SK-N-SH (cell line): ENCODE results near the gene PARP15. TPM values are rescaled to one million over a fixed set of nuclear protein-coding genes. Genes with fewer than 3 reads are reported as not detected.

ENCODE experiments used
- CTCF ChIA-PET: fragments of 300-600, 350-600 bp; formaldehyde crosslinking; extraction: SDS; loops from one replicate; lab custom pipeline; 2021; lab: Yijun Ruan, JAX
- POLR2A ChIA-PET: fragments of 350-600 bp; sonication (Branson Sonifier 250); formaldehyde crosslinking; extraction: SDS; loops from one replicate; lab custom pipeline; 2020; ENCODE audit warnings: antibody characterized with exemption, inconsistent platforms; lab: Yijun Ruan, JAX
- DNase-seq: peaks from one replicate; pipeline ENCODE4 v3.0.0; 2012
- H2AFZ ChIP-seq: fragments of 200-600 bp; sonication (generic); 2 replicates; pipeline ENCODE4 v1.8.1; 2016; ENCODE audit warnings: antibody characterized with exemption, mild to moderate bottlenecking, low read depth
- H3F3A ChIP-seq: fragments of 200-600 bp; sonication (generic); replicated peaks from 2 replicates; pipeline ENCODE3; 2016; ENCODE audit warnings: antibody characterized with exemption, mild to moderate bottlenecking; ENCODE audit not compliant: insufficient read depth
- H3K27ac ChIP-seq, 2 experiments: fragments of 200-500 bp in 1 of 2; fragments of 200-600 bp in 1 of 2; sonication (Bioruptor generic) in 1 of 2; sonication (generic), shearing (Covaris generic) in 1 of 2; 2 replicates each; pipeline versions ENCODE4 v1.5.1 to v1.6.1; 2014 to 2016; ENCODE audit warnings: low read depth in 2 of 2, inconsistent platforms in 1 of 2, low read length in 1 of 2, mild to moderate bottlenecking in 1 of 2, mixed read lengths in 1 of 2
- H3K27me3 ChIP-seq: fragments of 200-600 bp; sonication (generic), shearing (Covaris generic); 2 replicates; pipeline ENCODE4 v1.6.1; 2016; ENCODE audit warnings: mixed run types; ENCODE audit not compliant: insufficient read depth
- H3K36me3 ChIP-seq, 2 experiments: fragments of 200-500 bp in 1 of 2; fragments of 200-600 bp in 1 of 2; sonication (Bioruptor generic) in 1 of 2; sonication (generic) in 1 of 2; replicated peaks in 1 of 2; 2 replicates each; pipeline versions ENCODE3 to v1.5.1; 2014 to 2016; ENCODE audit warnings: low read length in 1 of 2, mild to moderate bottlenecking in 1 of 2; ENCODE audit not compliant: insufficient read depth in 2 of 2, control insufficient read depth in 1 of 2
- H3K4me1 ChIP-seq, 2 experiments: fragments of 200-500 bp in 1 of 2; fragments of 200-600 bp in 1 of 2; sonication (Bioruptor generic) in 1 of 2; sonication (generic), shearing (Covaris generic) in 1 of 2; 2 replicates each; pipeline versions ENCODE4 v1.5.1 to v1.6.1; 2014 to 2016; ENCODE audit warnings: low read depth in 1 of 2, low read length in 1 of 2, mixed run types in 1 of 2; ENCODE audit not compliant: insufficient read depth in 2 of 2, control insufficient read depth in 1 of 2
- H3K4me2 ChIP-seq: fragments of 200-600 bp; sonication (generic), shearing (Covaris generic); 2 replicates; pipeline ENCODE4 v1.6.1; 2017; ENCODE audit warnings: mixed run types
- H3K4me3 ChIP-seq, 2 experiments: fragments of 200-500 bp in 1 of 2; fragments of 200-600 bp in 1 of 2; sonication (Bioruptor generic) in 1 of 2; sonication (generic), shearing (Covaris generic) in 1 of 2; 2 replicates each; pipeline versions ENCODE4 v1.5.1 to v1.8.1; 2014 to 2016; ENCODE audit warnings: low read depth in 2 of 2, inconsistent platforms in 1 of 2, low read length in 1 of 2, mild to moderate bottlenecking in 1 of 2, mixed read lengths in 1 of 2, moderate library complexity in 1 of 2
- H3K79me2 ChIP-seq: fragments of 200-600 bp; sonication (generic); 2 replicates; pipeline ENCODE4 v1.8.1; 2017; ENCODE audit warnings: mild to moderate bottlenecking; ENCODE audit not compliant: insufficient read depth
- H3K9ac ChIP-seq: fragments of 200-600 bp; sonication (generic); 2 replicates; pipeline ENCODE4 v1.6.1; 2017; ENCODE audit warnings: mixed run types
- H3K9me2 ChIP-seq: fragments of 200-600 bp; sonication (generic); 2 replicates; pipeline ENCODE4 v1.6.1; 2017; ENCODE audit warnings: mixed run types
- H3K9me3 ChIP-seq: fragments of 200-600 bp; sonication (generic); 2 replicates; pipeline ENCODE4 v1.6.1; 2017; ENCODE audit warnings: mixed run types, mild to moderate bottlenecking, moderate library complexity
- H4K20me1 ChIP-seq: fragments of 200-600 bp; sonication (generic); 2 replicates; pipeline ENCODE4 v1.6.1; 2017; ENCODE audit warnings: mild to moderate bottlenecking, mixed run types; ENCODE audit not compliant: insufficient read depth
- CTCF ChIP-seq: fragments of 200-600 bp; sonication (generic); IDR thresholded peaks from 2 replicates; pipeline ENCODE4 v1.6.1; 2017; ENCODE audit warnings: antibody characterized with exemption, mild to moderate bottlenecking, moderate library complexity
- EP300 ChIP-seq, 2 experiments: IDR thresholded peaks; 2 replicates each; pipeline versions ENCODE4 v1.4.0 to v1.6.1; 2012; ENCODE audit warnings: borderline replicate concordance in 1 of 2, low read depth in 1 of 2, low read length in 1 of 2
- FOSL2 ChIP-seq: IDR thresholded peaks from 2 replicates; pipeline ENCODE4 v1.4.0; 2012; ENCODE audit warnings: low read depth, mild to moderate bottlenecking, moderate library complexity, borderline replicate concordance
- FOXM1 ChIP-seq: IDR thresholded peaks from 2 replicates; pipeline ENCODE4 v1.4.0; 2012; ENCODE audit warnings: low read depth, mild to moderate bottlenecking
- GABPA ChIP-seq: IDR thresholded peaks from 2 replicates; pipeline ENCODE4 v1.4.0; 2012; ENCODE audit warnings: low read depth, mild to moderate bottlenecking
- MEF2A ChIP-seq: IDR thresholded peaks from 2 replicates; pipeline ENCODE4 v1.4.0; 2012; ENCODE audit warnings: low read depth, borderline replicate concordance
- PBX3 ChIP-seq: IDR thresholded peaks from 2 replicates; pipeline ENCODE4; 2012
- RAD21 ChIP-seq: IDR thresholded peaks from 2 replicates; pipeline ENCODE4 v1.6.1; 2012; ENCODE audit warnings: mild to moderate bottlenecking, low read length
- RCOR1 ChIP-seq: fragments of 150-350 bp; IDR thresholded peaks from 2 replicates; pipeline ENCODE4 v1.6.1; 2017; ENCODE audit warnings: antibody characterized with exemption, low read length
- REST ChIP-seq: IDR thresholded peaks from 2 replicates; pipeline ENCODE4 v1.6.1; 2012; ENCODE audit warnings: mild to moderate bottlenecking, low read depth, low read length, moderate library complexity
- RFX5 ChIP-seq: IDR thresholded peaks from 2 replicates; pipeline ENCODE4 v1.6.1; 2012; ENCODE audit warnings: mild to moderate bottlenecking, improper control_type of control experiment, low read length
- RXRA ChIP-seq: IDR thresholded peaks from 2 replicates; pipeline ENCODE4 v1.4.0; 2012; ENCODE audit warnings: low read depth, mild to moderate bottlenecking, borderline replicate concordance
- SIN3A ChIP-seq: IDR thresholded peaks from 2 replicates; pipeline ENCODE4 v1.6.1; 2012; ENCODE audit warnings: low read depth, mild to moderate bottlenecking, low read length, moderate library complexity, borderline replicate concordance
- SMC3 ChIP-seq: IDR thresholded peaks from 2 replicates; pipeline ENCODE4 v1.6.1; 2012; ENCODE audit warnings: low read depth, low read length, improper control_type of control experiment
- TAF1 ChIP-seq: IDR thresholded peaks from 2 replicates; pipeline ENCODE4 v1.6.1; 2012; ENCODE audit warnings: low read depth, mild to moderate bottlenecking, low read length, moderate library complexity, borderline replicate concordance
- TCF12 ChIP-seq: IDR thresholded peaks from 2 replicates; pipeline ENCODE4 v1.4.0; 2012
- TEAD4 ChIP-seq: IDR thresholded peaks from 2 replicates; pipeline ENCODE4 v1.4.0; 2012; ENCODE audit warnings: mild to moderate bottlenecking, borderline replicate concordance; ENCODE audit not compliant: insufficient read depth
- YY1 ChIP-seq: IDR thresholded peaks from 2 replicates; pipeline ENCODE4 v1.4.0; 2012; ENCODE audit warnings: low read depth, mild to moderate bottlenecking
- WGBS: methylation state at CpG from one replicate; pipeline ENCODE4 v1.1.6; 2017; ENCODE audit warnings: low lambda C conversion rate; 5-methylcytosine and 5-hydroxymethylcytosine counted together
- polyA plus RNA-seq, 3 experiments: library from polyadenylated mRNA; depleted of rRNA; stranded (reverse); fragments of >200 nt; gene quantifications; 2 replicates each; pipeline ENCODE4 v1.2.3, GENCODE V29; 2012
- TF ChIP-seq, protein P1 (sequence below): IDR thresholded peaks from 2 replicates; pipeline ENCODE4 v1.4.0; 2012; ENCODE audit warnings: low read depth
- TF ChIP-seq, protein P2 (sequence below): fragments of 150-350 bp; IDR thresholded peaks from 2 replicates; pipeline ENCODE4 v1.6.1; 2016; ENCODE audit warnings: mild to moderate bottlenecking, low read depth, low read length

The PARP15 gene
- polyA plus RNA-seq, 1 of the 3 experiments (the other 2 are of a cell fraction), result not detected

- no peak for DNase-seq
- Histone ChIP-seq H3K9me2 (no peaks in the 10 kb centered on the region), H3K4me1 (no peaks in the 10 kb centered on the region; a peak in 1 of 4 replicates), H3K4me3 (no peak overlapping the region), H3K79me2 (no peaks in the 10 kb centered on the region), H4K20me1 (no peaks in the 10 kb centered on the region), H2AFZ (no peak overlapping the region), H3K36me3 (no peaks in the 10 kb centered on the region), H3K9me3 (peaks cover 15% of the 10 kb centered on the region; the same call in 1 of the 2 replicates), H3K27ac (no peak overlapping the region), H3K9ac (no peak overlapping the region), H3K27me3 (no peaks in the 10 kb centered on the region), H3K4me2 (no peak overlapping the region), H3F3A (no peaks in the 10 kb centered on the region)
- POLR2A ChIA-PET, result no interaction called here
- CTCF ChIA-PET, result interaction anchor here (0.8 to 1.2 kb wide), 4 partner anchors 9 to 15 kb away, joined by 3 to 4 read pairs (median 3); no protein-coding TSS in a partner anchor
- TF ChIP-seq, protein P1, sequence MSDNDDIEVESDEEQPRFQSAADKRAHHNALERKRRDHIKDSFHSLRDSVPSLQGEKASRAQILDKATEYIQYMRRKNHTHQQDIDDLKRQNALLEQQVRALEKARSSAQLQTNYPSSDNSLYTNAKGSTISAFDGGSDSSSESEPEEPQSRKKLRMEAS, result no peak
- TF ChIP-seq RAD21 (no peak), REST (no peak), FOXM1 (no peak), TEAD4 (no peak), EP300 (IDR thresholded peaks at IDR 0.05; ENCODE audit: borderline replicate concordance in 1 of 2, low read depth in 1 of 2, low read length in 1 of 2) (no peak)
- WGBS, result 71% methylated on average over 5 of the region's 5 CpGs
Observed at GRCh38 chr3:122578069-122578740, 755 bp downstream of the PARP15 start.

DNA sequence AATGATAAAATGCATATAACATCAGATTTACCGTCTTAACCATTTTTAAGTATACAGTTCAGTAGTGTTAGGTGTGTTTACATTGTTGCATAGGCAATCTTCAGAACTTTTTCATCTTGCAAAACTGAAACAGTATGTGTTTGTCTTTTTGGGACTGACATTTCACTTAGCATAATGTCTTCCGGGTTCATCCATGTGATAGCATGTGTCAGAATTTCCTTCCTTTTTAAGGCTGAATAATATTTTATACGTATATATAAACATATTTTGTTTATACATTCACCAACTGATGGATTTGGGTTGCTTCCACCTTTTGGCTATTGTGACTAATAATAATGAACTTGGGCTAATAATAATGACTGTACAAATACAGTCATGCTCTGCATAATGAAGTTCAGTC is 3.0 kb downstream of the PARP15 start:
- Histone ChIP-seq H3K9ac (no peak overlapping the region), H3K36me3 (no peaks in the 10 kb centered on the region), H3K27me3 (no peaks in the 10 kb centered on the region), H3K4me1 (no peaks in the 10 kb centered on the region), H2AFZ (no peak overlapping the region), H3K9me3 (peaks cover 15% of the 10 kb centered on the region; the same call in 1 of the 2 replicates), H3K4me3 (no peak overlapping the region), H3K4me2 (no peak overlapping the region), H4K20me1 (no peaks in the 10 kb centered on the region), H3K9me2 (no peaks in the 10 kb centered on the region), H3K79me2 (no peaks in the 10 kb centered on the region), H3K27ac (no peak overlapping the region), H3F3A (no peaks in the 10 kb centered on the region)
- no peak for DNase-seq
- WGBS, result 86% methylated on average over 3 of the region's 3 CpGs
- ChIA-PET CTCF (interaction anchor here (0.9 kb wide), 1 partner anchor 104 kb away, joined by 3 read pairs; no protein-coding TSS in a partner anchor), POLR2A (no interaction called here)
- TF ChIP-seq SIN3A, result no peak
- TF ChIP-seq FOSL2, result no peak
- no peak for TF ChIP-seq TAF1
- TF ChIP-seq, protein P2, sequence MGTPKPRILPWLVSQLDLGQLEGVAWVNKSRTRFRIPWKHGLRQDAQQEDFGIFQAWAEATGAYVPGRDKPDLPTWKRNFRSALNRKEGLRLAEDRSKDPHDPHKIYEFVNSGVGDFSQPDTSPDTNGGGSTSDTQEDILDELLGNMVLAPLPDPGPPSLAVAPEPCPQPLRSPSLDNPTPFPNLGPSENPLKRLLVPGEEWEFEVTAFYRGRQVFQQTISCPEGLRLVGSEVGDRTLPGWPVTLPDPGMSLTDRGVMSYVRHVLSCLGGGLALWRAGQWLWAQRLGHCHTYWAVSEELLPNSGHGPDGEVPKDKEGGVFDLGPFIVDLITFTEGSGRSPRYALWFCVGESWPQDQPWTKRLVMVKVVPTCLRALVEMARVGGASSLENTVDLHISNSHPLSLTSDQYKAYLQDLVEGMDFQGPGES, result no peak
- no peak for TF ChIP-seq RFX5
- TF ChIP-seq TCF12, result no peak
- no peak for TF ChIP-seq CTCF
- no peak for TF ChIP-seq GABPA
- no peak for TF ChIP-seq MEF2A
- no peak for TF ChIP-seq SMC3
- TF ChIP-seq RCOR1, result no peak
- no peak for TF ChIP-seq YY1
- TF ChIP-seq PBX3, result no peak
- TF ChIP-seq RXRA, result no peak
